Endothelial cell (in vitro differentiated cells): ENCODE data around the gene IQSEC1. TPM values are rescaled to one million over a fixed set of nuclear protein-coding genes. Genes with fewer than 3 reads are reported as not detected.

Experiments used
- DNase-seq: peaks from one replicate; pipeline ENCODE4 v3.0.0; 2021; ENCODE audit warnings: low spot score
- H3K27ac Mint-ChIP-seq: one replicate; pipeline ENCODE4 v1.8.0; 2021; ENCODE audit warnings: mixed read lengths, inconsistent platforms; ENCODE audit not compliant: unreplicated experiment
- H3K27me3 Mint-ChIP-seq: one replicate; pipeline ENCODE4 v1.8.0; 2021; ENCODE audit warnings: mild to moderate bottlenecking, moderate library complexity, mixed read lengths, inconsistent platforms; ENCODE audit not compliant: unreplicated experiment
- H3K36me3 Mint-ChIP-seq: one replicate; pipeline ENCODE4 v1.8.0; 2021; ENCODE audit warnings: mild to moderate bottlenecking, low read depth, mixed read lengths, inconsistent platforms; ENCODE audit not compliant: unreplicated experiment
- H3K4me1 Mint-ChIP-seq: one replicate; pipeline ENCODE4 v1.8.0; 2021; ENCODE audit warnings: mild to moderate bottlenecking, mixed read lengths, inconsistent platforms; ENCODE audit not compliant: unreplicated experiment
- H3K4me3 Mint-ChIP-seq: one replicate; pipeline ENCODE4 v1.8.0; 2021; ENCODE audit warnings: mild to moderate bottlenecking, mixed read lengths, inconsistent platforms; ENCODE audit not compliant: unreplicated experiment
- H3K9me3 Mint-ChIP-seq: one replicate; pipeline ENCODE4 v1.8.0; 2021; ENCODE audit warnings: mixed read lengths, inconsistent platforms; ENCODE audit not compliant: unreplicated experiment
- CTCF ChIP-seq: fragments of 200-600 bp; sonication (generic); IDR thresholded peaks from one replicate; pipeline ENCODE4 v1.5.0; 2021; ENCODE audit warnings: antibody characterized with exemption; ENCODE audit not compliant: unreplicated experiment
- total RNA-seq: library from RNA; stranded (reverse); fragmentation: NEBNext Ultra II Directional; extraction: Animal tissue kit (Norgen Biotek cat#: 25700); gene quantifications from one replicate; pipeline ENCODE4 v1.2.1, GENCODE V29; 2021; ENCODE audit not compliant: unreplicated experiment

IQSEC1 gene
- total RNA-seq, 1 donor from 2014 or later: 75.3 TPM

GRCh38 chr3:13007251-13007941, 65.8 kb downstream of the IQSEC1 start:
- Mint-ChIP-seq H3K4me3 (no peak overlapping the region), H3K9me3 (no peaks in the 10 kb centered on the region), H3K27ac (no peak overlapping the region), H3K36me3 (peaks cover 6% of the 10 kb centered on the region), H3K4me1 (peaks cover 25% of the 10 kb centered on the region), H3K27me3 (peaks cover 7% of the 10 kb centered on the region)
- DNase-seq: no peak
- no peak for TF ChIP-seq CTCF

GRCh38 chr3:13006216-13006990, 66.8 kb downstream of the IQSEC1 start:
- DNase-seq: no peak
- Mint-ChIP-seq H3K4me1 (peaks cover 22% of the 10 kb centered on the region), H3K9me3 (no peaks in the 10 kb centered on the region), H3K27ac (no peak overlapping the region), H3K4me3 (no peak overlapping the region), H3K27me3 (peaks cover 7% of the 10 kb centered on the region), H3K36me3 (peaks cover 6% of the 10 kb centered on the region)
- TF ChIP-seq CTCF: no peak

- Mint-ChIP-seq H3K4me1 (peaks cover 18% of the 10 kb centered on the region), H3K4me3 (no peak overlapping the region), H3K27me3 (peaks cover 7% of the 10 kb centered on the region), H3K27ac (no peak overlapping the region), H3K9me3 (no peaks in the 10 kb centered on the region), H3K36me3 (peaks cover 6% of the 10 kb centered on the region)
- DNase-seq: no peak
- TF ChIP-seq CTCF: no peak
Measured at GRCh38 chr3:13005301-13005700, 67.9 kb downstream of the IQSEC1 start.

GRCh38 chr3:13004376-13004775, 68.9 kb downstream of the IQSEC1 start:
- no peak overlapping the region for H3K27ac Mint-ChIP-seq
- H3K36me3 Mint-ChIP-seq: peaks cover 6% of the 10 kb centered on the region
- H3K9me3 Mint-ChIP-seq: no peaks in the 10 kb centered on the region
- no peak for DNase-seq
- no peak overlapping the region for H3K4me3 Mint-ChIP-seq
- H3K27me3 Mint-ChIP-seq: peaks cover 8% of the 10 kb centered on the region
- peaks cover 18% of the 10 kb centered on the region for H3K4me1 Mint-ChIP-seq
- no peak for TF ChIP-seq CTCF

- no peak overlapping the region for H3K4me3 Mint-ChIP-seq
- H3K27me3 Mint-ChIP-seq: peaks cover 7% of the 10 kb centered on the region
- H3K27ac Mint-ChIP-seq: no peak overlapping the region
- H3K9me3 Mint-ChIP-seq: no peaks in the 10 kb centered on the region
- no peak for DNase-seq
- peaks cover 18% of the 10 kb centered on the region for H3K4me1 Mint-ChIP-seq
- H3K36me3 Mint-ChIP-seq: peaks cover 4% of the 10 kb centered on the region
- no peak for TF ChIP-seq CTCF
Measured at GRCh38 chr3:13003608-13004007, 69.6 kb downstream of the IQSEC1 start.
